A673 (cell line): ENCODE measurements around the gene CRB2. TPM values are rescaled to one million over a fixed set of nuclear protein-coding genes. Genes with fewer than 3 reads are reported as not detected.

Experiments used
- BruUV-seq: library from RNA; stranded (reverse); fragments of 400-500 nt; replicated peaks from 2 replicates; lab custom pipeline; 2021; lab: Mats Ljungman, UMichigan
- CTCF ChIA-PET: fragments of 300-600 bp; sonication (Branson Sonifier 250); formaldehyde crosslinking; loops from one replicate; lab custom pipeline; 2022; ENCODE audit warnings: antibody characterized with exemption; lab: Charles Lee
- POLR2A ChIA-PET: fragments of 300-600 bp; sonication (Branson Sonifier 250); formaldehyde crosslinking; loops from one replicate; lab custom pipeline; 2022; ENCODE audit warnings: antibody characterized with exemption; ENCODE audit not compliant: low non-redundant PET; lab: Charles Lee
- DNase-seq: peaks from one replicate; pipeline ENCODE4 v3.0.0-alpha.2; 2015; ENCODE audit warnings: low spot score
- H3K27ac ChIP-seq: fragments of 200-600 bp; sonication (generic); 2 replicates; pipeline ENCODE4 v1.5.1; 2016; ENCODE audit warnings: mixed run types, low read depth, mild to moderate bottlenecking, mixed read lengths, antibody characterized with exemption, low read length; ENCODE audit not compliant: poor library complexity, severe bottlenecking
- H3K27me3 ChIP-seq: fragments of 200-600 bp; sonication (generic); replicated peaks from 2 replicates; pipeline ENCODE4 v1.6.1; 2017; ENCODE audit warnings: mixed run types, low read depth, mild to moderate bottlenecking, mixed read lengths, antibody characterized with exemption, low read length; ENCODE audit not compliant: insufficient read depth, poor library complexity
- H3K36me3 ChIP-seq: fragments of 200-600 bp; sonication (generic); 2 replicates; pipeline ENCODE4 v1.6.1; 2016; ENCODE audit warnings: mixed run types, mild to moderate bottlenecking, mixed read lengths, antibody characterized with exemption, low read length; ENCODE audit not compliant: insufficient read depth, poor library complexity, severe bottlenecking
- H3K4me1 ChIP-seq: fragments of 200-600 bp; sonication (generic); 2 replicates; pipeline ENCODE4 v1.6.1; 2017; ENCODE audit warnings: mixed run types, mild to moderate bottlenecking, mixed read lengths, antibody characterized with exemption, low read length; ENCODE audit not compliant: insufficient read depth, poor library complexity, severe bottlenecking
- H3K4me3 ChIP-seq: fragments of 200-600 bp; sonication (generic); 2 replicates; pipeline ENCODE4 v1.5.1; 2016; ENCODE audit warnings: low read depth, mixed run types, mild to moderate bottlenecking, mixed read lengths, low read length; ENCODE audit not compliant: poor library complexity, severe bottlenecking
- H3K9me3 ChIP-seq: fragments of 200-600 bp; sonication (generic); 2 replicates; pipeline ENCODE4 v1.6.1; 2016; ENCODE audit warnings: mixed run types, low read depth, mild to moderate bottlenecking, mixed read lengths, antibody characterized with exemption, low read length; ENCODE audit not compliant: poor library complexity, severe bottlenecking
- EZH2 ChIP-seq: fragments of 200-600 bp; sonication (generic); IDR thresholded peaks from 2 replicates; pipeline ENCODE4 v1.6.1; 2017; ENCODE audit warnings: borderline replicate concordance, low read depth, mild to moderate bottlenecking, mixed read lengths, antibody characterized with exemption, low read length; ENCODE audit not compliant: poor library complexity, severe bottlenecking
- intact Hi-C: fragments of 100-400 bp; cut with micrococcal nuclease; formaldehyde crosslinking; loops from one replicate; pipeline ENCODE4 v1.10.0; 2022; ENCODE audit not compliant: unreplicated experiment
- total RNA-seq: library from RNA; stranded (reverse); gene quantifications from 2 replicates; pipeline ENCODE4 v1.2.3, GENCODE V29; 2021
- TF ChIP-seq, protein P1 (sequence below): fragments of 300-800, 200-600 bp; sonication (generic); conservative IDR thresholded peaks from 2 replicates; pipeline ENCODE4 v1.5.1; 2017; ENCODE audit warnings: low read depth, mild to moderate bottlenecking, antibody characterized with exemption, low read length, moderate library complexity, mixed read lengths

CRB2 gene
- total RNA-seq, 1 experiment from 2014 or later = 0.47 TPM

DNA sequence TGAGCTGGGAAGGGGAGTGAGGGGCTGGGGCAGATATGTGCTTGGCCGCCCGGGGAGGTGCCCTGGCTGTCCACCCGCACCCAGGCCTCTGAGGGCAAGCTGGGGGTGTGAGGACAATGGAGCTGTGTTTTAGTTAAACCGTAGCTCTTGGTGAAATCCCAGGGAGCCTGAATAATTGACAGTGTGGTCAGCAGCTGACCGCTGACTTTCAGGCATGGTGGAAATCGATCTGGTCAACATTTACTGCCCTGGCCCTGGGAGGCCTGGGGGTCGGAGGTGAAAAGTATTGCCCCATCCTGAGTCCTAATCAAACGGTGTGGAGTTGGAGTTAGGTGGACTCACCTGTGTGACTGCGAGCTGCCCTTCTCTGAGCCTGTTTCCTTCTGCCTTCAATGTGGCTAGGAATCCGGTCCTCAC lies 31.2 kb upstream of the CRB2 start:
- Histone ChIP-seq H3K27me3 (no peaks in the 10 kb centered on the region), H3K27ac (no peak overlapping the region), H3K4me3 (no peak overlapping the region), H3K4me1 (peaks cover 8% of the 10 kb centered on the region), H3K9me3 (no peaks in the 10 kb centered on the region), H3K36me3 (no peaks in the 10 kb centered on the region)
- ChIA-PET CTCF (no interaction called here), POLR2A (no interaction called here)
- no peak for DNase-seq
- intact Hi-C loops = no loop called here
- no peak for TF ChIP-seq EZH2
- BruUV-seq = no TSS peak

DNA sequence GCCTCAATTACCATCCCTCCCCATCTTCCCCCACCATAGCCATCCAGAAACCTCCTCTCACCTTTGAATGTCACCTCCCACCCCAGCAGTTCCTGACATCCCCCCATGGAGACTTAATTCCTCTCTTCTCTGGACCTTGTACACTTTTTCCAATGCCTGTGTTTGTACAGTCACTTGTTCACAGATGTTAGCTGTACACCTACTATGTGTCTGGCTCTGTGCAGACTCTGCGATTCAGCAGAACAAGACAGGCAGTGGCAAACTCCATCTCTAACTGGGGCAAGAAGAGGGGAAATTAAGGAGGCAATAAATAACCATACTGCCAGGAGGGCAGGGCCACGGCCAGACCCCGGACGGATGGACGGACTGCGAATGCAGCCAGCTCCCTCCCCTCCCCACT lies 29.8 kb upstream of the CRB2 start:
- no peak overlapping the region for H3K27ac ChIP-seq
- POLR2A ChIA-PET = interaction anchor here (0.5 kb wide), 1 partner anchor 14 kb away, joined by 3 read pairs; no protein-coding TSS in a partner anchor
- no peak for DNase-seq
- H3K4me1 ChIP-seq = peaks cover 8% of the 10 kb centered on the region
- BruUV-seq = no TSS peak
- no peaks in the 10 kb centered on the region for H3K36me3 ChIP-seq
- no peaks in the 10 kb centered on the region for H3K27me3 ChIP-seq
- intact Hi-C loops = no loop called here
- no peak for TF ChIP-seq EZH2
- TF ChIP-seq, protein P1, sequence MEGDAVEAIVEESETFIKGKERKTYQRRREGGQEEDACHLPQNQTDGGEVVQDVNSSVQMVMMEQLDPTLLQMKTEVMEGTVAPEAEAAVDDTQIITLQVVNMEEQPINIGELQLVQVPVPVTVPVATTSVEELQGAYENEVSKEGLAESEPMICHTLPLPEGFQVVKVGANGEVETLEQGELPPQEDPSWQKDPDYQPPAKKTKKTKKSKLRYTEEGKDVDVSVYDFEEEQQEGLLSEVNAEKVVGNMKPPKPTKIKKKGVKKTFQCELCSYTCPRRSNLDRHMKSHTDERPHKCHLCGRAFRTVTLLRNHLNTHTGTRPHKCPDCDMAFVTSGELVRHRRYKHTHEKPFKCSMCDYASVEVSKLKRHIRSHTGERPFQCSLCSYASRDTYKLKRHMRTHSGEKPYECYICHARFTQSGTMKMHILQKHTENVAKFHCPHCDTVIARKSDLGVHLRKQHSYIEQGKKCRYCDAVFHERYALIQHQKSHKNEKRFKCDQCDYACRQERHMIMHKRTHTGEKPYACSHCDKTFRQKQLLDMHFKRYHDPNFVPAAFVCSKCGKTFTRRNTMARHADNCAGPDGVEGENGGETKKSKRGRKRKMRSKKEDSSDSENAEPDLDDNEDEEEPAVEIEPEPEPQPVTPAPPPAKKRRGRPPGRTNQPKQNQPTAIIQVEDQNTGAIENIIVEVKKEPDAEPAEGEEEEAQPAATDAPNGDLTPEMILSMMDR = no peak
- H3K9me3 ChIP-seq = no peaks in the 10 kb centered on the region
- CTCF ChIA-PET = no interaction called here
- no peak overlapping the region for H3K4me3 ChIP-seq

DNA sequence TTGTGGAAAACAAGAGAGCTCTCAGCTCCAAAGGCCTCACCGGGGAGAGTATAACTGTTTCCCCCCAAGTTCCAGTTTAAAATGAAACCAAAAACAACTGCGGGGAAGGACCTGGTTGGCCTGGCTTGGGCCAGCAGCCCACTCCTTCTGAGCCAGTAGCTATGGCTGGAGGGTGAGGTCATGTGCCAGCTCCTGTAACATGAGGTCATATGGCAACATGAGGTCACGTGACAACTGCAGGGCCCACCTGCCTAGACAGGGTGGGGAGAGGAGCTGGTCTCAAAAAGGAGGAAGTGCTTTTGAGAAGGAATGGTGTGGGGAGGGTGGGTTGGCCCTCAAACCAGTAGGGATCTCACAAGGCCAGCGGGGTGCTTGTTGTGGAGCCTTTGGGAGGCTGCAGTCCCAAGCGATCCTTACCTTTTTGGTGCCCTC lies 29.3 kb upstream of the CRB2 start:
- H3K27ac ChIP-seq = no peak overlapping the region
- H3K4me1 ChIP-seq = peaks cover 8% of the 10 kb centered on the region
- no TSS peak for BruUV-seq
- intact Hi-C loops = no loop called here
- POLR2A ChIA-PET = no interaction called here
- no peaks in the 10 kb centered on the region for H3K36me3 ChIP-seq
- CTCF ChIA-PET = no interaction called here
- no peak for TF ChIP-seq EZH2
- TF ChIP-seq, protein P1 = no peak
- H3K4me3 ChIP-seq = no peak overlapping the region
- H3K27me3 ChIP-seq = no peaks in the 10 kb centered on the region
- no peak for DNase-seq
- H3K9me3 ChIP-seq = no peaks in the 10 kb centered on the region

- no peak for DNase-seq
- ChIA-PET CTCF (no interaction called here), POLR2A (no interaction called here)
- Histone ChIP-seq H3K36me3 (no peaks in the 10 kb centered on the region), H3K27me3 (no peaks in the 10 kb centered on the region), H3K9me3 (no peaks in the 10 kb centered on the region), H3K4me1 (peaks cover 2% of the 10 kb centered on the region), H3K4me3 (no peak overlapping the region), H3K27ac (no peak overlapping the region)
- TF ChIP-seq, protein P1 = no peak
- TF ChIP-seq EZH2 = no peak
- no TSS peak for BruUV-seq
- intact Hi-C loops = no loop called here
Measured at GRCh38 chr9:123327697-123328100, 28.3 kb upstream of the CRB2 start.
